Measurements from ENCODE around the gene LPP. TPM values are rescaled to one million over a fixed set of nuclear protein-coding genes. Genes with fewer than 3 reads are reported as not detected.

The LPP gene
- total and polyA plus RNA-seq, 2 donors (not counting 1 experiment from before 2014, with no cell fraction given), result 7.6 to 81.7 TPM

- Histone ChIP-seq H3K9ac (ENCODE audit: low read length) (no peak overlapping the region), H2AFZ (ENCODE audit: insufficient read depth, low read depth, low read length, poor library complexity, severe bottlenecking) (no peak overlapping the region), H4K20me1 (ENCODE audit: control insufficient read depth, insufficient read depth, low read length, poor library complexity, severe bottlenecking) (no peaks in the 10 kb centered on the region), H3K4me3 (ENCODE audit: control extremely low read depth in 1 of 5, extremely low read depth in 1 of 5, insufficient read depth in 1 of 5, low read depth in 2 of 5, low read length in 4 of 5) (no peak overlapping the region), H3K4me1 (ENCODE audit: control insufficient read depth in 2 of 2, insufficient read depth in 2 of 2, low read length in 2 of 2) (peaks cover under 1 to 12% of the 10 kb centered on the region in 2 donors), H3K79me2 (ENCODE audit: control insufficient read depth, insufficient read depth, low read length) (no peaks in the 10 kb centered on the region), H3K9me3 (ENCODE audit: control extremely low read depth in 1 of 3, control insufficient read depth in 2 of 3, insufficient read depth in 1 of 3, low read length in 2 of 3) (no peaks in the 10 kb centered on the region), H3K4me2 (replicated peaks; ENCODE audit: low read depth, low read length, poor library complexity, severe bottlenecking) (no peak overlapping the region), H3K36me3 (replicated peaks in 1 of 2; ENCODE audit: control extremely low read depth in 1 of 2, control insufficient read depth in 1 of 2, extremely low read depth in 1 of 2, insufficient read depth in 2 of 2, low read length in 1 of 2) (peaks cover 2 to 4% of the 10 kb centered on the region in 2 experiments), H3K27me3 (replicated peaks in 1 of 4; ENCODE audit: control extremely low read depth in 1 of 4, control insufficient read depth in 3 of 4, insufficient read depth in 4 of 4, low read length in 3 of 4) (no peaks in the 10 kb centered on the region), H3K27ac (ENCODE audit: low read length in 2 of 2) (no peak overlapping the region)
- no peaks in the 10 kb centered on the region for H3K9me3 Mint-ChIP-seq (ENCODE audit: insufficient read depth)
- no peak overlapping the region for H3K4me3 Mint-ChIP-seq
- ChIA-PET CTCF (interaction anchor here (1.0 kb wide), 1 partner anchor 10 kb away, joined by 3 read pairs; no protein-coding TSS in a partner anchor), POLR2A (interaction anchor here (0.6 kb wide), 1 partner anchor 9 kb away, joined by 3 read pairs; no protein-coding TSS in a partner anchor)
- no peak overlapping the region for H3K27ac Mint-ChIP-seq
- no CpG with 5 or more reads among the region's 3 CpGs for whole genome bisulfite sequencing (ENCODE audit: insufficient coverage)
- peaks cover 34% of the 10 kb centered on the region for H3K4me1 Mint-ChIP-seq
- ATAC-seq (ENCODE audit: low read depth), result no peak
- H3K27me3 Mint-ChIP-seq, result no peaks in the 10 kb centered on the region
- intact Hi-C loops (cut with micrococcal nuclease), result no loop called here
- no peak for DNase-seq
- TF ChIP-seq EZH2 (IDR thresholded peaks at IDR 0.05; ENCODE audit: borderline replicate concordance, insufficient read depth, low read depth, low read length, poor library complexity, severe bottlenecking), result no peak
- no peak for TF ChIP-seq CTCF (IDR thresholded peaks at IDR 0.05)
Observed at GRCh38 chr3:188408831-188409230, 254.9 kb downstream of the LPP start.

GRCh38 chr3:188411750-188412149 is 257.8 kb downstream of the LPP start:
- WGBS (ENCODE audit: insufficient coverage), result no CpG with 5 or more reads among the region's 2 CpGs
- H3K36me3 ChIP-seq (replicated peaks in 1 of 2; ENCODE audit: control extremely low read depth in 1 of 2, control insufficient read depth in 1 of 2, extremely low read depth in 1 of 2, insufficient read depth in 2 of 2, low read length in 1 of 2), result no peaks in the 10 kb centered on the region
- no peak overlapping the region for H3K27ac Mint-ChIP-seq
- H3K4me3 ChIP-seq (ENCODE audit: control extremely low read depth in 1 of 5, extremely low read depth in 1 of 5, insufficient read depth in 1 of 5, low read depth in 2 of 5, low read length in 4 of 5), result no peak overlapping the region
- no peaks in the 10 kb centered on the region for H3K27me3 ChIP-seq (replicated peaks in 1 of 4; ENCODE audit: control extremely low read depth in 1 of 4, control insufficient read depth in 3 of 4, insufficient read depth in 4 of 4, low read length in 3 of 4)
- no peaks in the 10 kb centered on the region for H3K9me3 Mint-ChIP-seq (ENCODE audit: insufficient read depth)
- H3K9ac ChIP-seq (ENCODE audit: low read length), result no peak overlapping the region
- peaks cover 4 to 6% of the 10 kb centered on the region in 2 donors for H3K4me1 ChIP-seq (ENCODE audit: control insufficient read depth in 2 of 2, insufficient read depth in 2 of 2, low read length in 2 of 2)
- ATAC-seq (ENCODE audit: low read depth) (no peak), DNase-seq (no peak)
- H3K27ac ChIP-seq (ENCODE audit: low read length in 2 of 2), result no peak overlapping the region
- no peak overlapping the region for H2AFZ ChIP-seq (ENCODE audit: insufficient read depth, low read depth, low read length, poor library complexity, severe bottlenecking)
- H3K27me3 Mint-ChIP-seq, result no peaks in the 10 kb centered on the region
- H3K4me2 ChIP-seq (replicated peaks; ENCODE audit: low read depth, low read length, poor library complexity, severe bottlenecking), result no peak overlapping the region
- H3K79me2 ChIP-seq (ENCODE audit: control insufficient read depth, insufficient read depth, low read length), result no peaks in the 10 kb centered on the region
- H3K4me3 Mint-ChIP-seq, result no peak overlapping the region
- no peaks in the 10 kb centered on the region for H4K20me1 ChIP-seq (ENCODE audit: control insufficient read depth, insufficient read depth, low read length, poor library complexity, severe bottlenecking)
- intact Hi-C loops (cut with micrococcal nuclease), result no loop called here
- ChIA-PET POLR2A (interaction anchor here (1.2 kb wide), 1 partner anchor 10 kb away, joined by 5 read pairs; no protein-coding TSS in a partner anchor), CTCF (no interaction called here)
- H3K4me1 Mint-ChIP-seq, result peaks cover 22% of the 10 kb centered on the region
- TF ChIP-seq EZH2 (IDR thresholded peaks at IDR 0.05; ENCODE audit: borderline replicate concordance, insufficient read depth, low read depth, low read length, poor library complexity, severe bottlenecking), result no peak
- TF ChIP-seq CTCF (IDR thresholded peaks at IDR 0.05), result no peak
- H3K9me3 ChIP-seq (ENCODE audit: control extremely low read depth in 1 of 3, control insufficient read depth in 2 of 3, insufficient read depth in 1 of 3, low read length in 2 of 3), result peaks cover 0 to 1% (median 0%) of the 10 kb centered on the region in 3 donors
